ACHN (cell line): ENCODE measurements around the gene KRTAP12-4.
"Not testable (repeated sequence)": the region's sequence is repeated elsewhere in the genome, so short reads cannot be mapped to it uniquely, and the experiment has no call there.

ENCODE experiments used
- DNase-seq: peaks from one replicate; pipeline ENCODE4 v3.0.0-alpha.2; 2015
- in situ Hi-C: cut with HindIII; loops from 2 replicates; pipeline ENCODE4 v1.10.0; 2017; ENCODE audit warnings: low sequenced_read_pairs, low pct_ligation_motif_present, low pct_unique_long_range_greater_than_20kb

Gene KRTAP12-4

GRCh38 chr21:44691686-44692085 lies 37.2 kb upstream of the KRTAP12-4 start:
- in situ Hi-C loops: no loop called here
- no peak for DNase-seq

GRCh38 chr21:44689740-44690139 lies 35.3 kb upstream of the KRTAP12-4 start:
- in situ Hi-C loops, DNase-seq: not testable (repeated sequence)

GRCh38 chr21:44687671-44688070 lies 33.2 kb upstream of the KRTAP12-4 start:
- in situ Hi-C loops: no loop called here
- DNase-seq: no peak

- no peak for DNase-seq
- in situ Hi-C loops: no loop called here
Measured at GRCh38 chr21:44686843-44687561, 32.5 kb upstream of the KRTAP12-4 start.

- in situ Hi-C loops: no loop called here
- DNase-seq: no peak
Measured at GRCh38 chr21:44686000-44686781, 31.7 kb upstream of the KRTAP12-4 start.

GRCh38 chr21:44685050-44685449 lies 30.6 kb upstream of the KRTAP12-4 start:
- DNase-seq, in situ Hi-C loops: not testable (repeated sequence)

- in situ Hi-C loops: no loop called here
- DNase-seq: no peak
Measured at GRCh38 chr21:44684483-44684882, 30.0 kb upstream of the KRTAP12-4 start.

GRCh38 chr21:44684077-44684476 lies 29.6 kb upstream of the KRTAP12-4 start:
- no peak for DNase-seq
- in situ Hi-C loops: no loop called here

GRCh38 chr21:44682580-44683151 lies 28.2 kb upstream of the KRTAP12-4 start:
- no peak for DNase-seq
- in situ Hi-C loops: no loop called here

GRCh38 chr21:44681861-44682579 lies 27.6 kb upstream of the KRTAP12-4 start, which contains the start of gene KRTAP12-1:
Gene KRTAP12-1 (minus strand): TSS chr21:44682163. CDS start chr21:44682123, 40 bp downstream.
- in situ Hi-C loops: no loop called here
- no peak for DNase-seq

- in situ Hi-C loops: no loop called here
Measured at GRCh38 chr21:44681152-44681551, 26.7 kb upstream of the KRTAP12-4 start.

GRCh38 chr21:44677881-44678280 lies 23.4 kb upstream of the KRTAP12-4 start:
- in situ Hi-C loops: no loop called here
- DNase-seq: no peak

More at GRCh38 chr21:44681152-44681551, 26.7 kb upstream of the KRTAP12-4 start:
- DNase-seq: no peak

GRCh38 chr21:44671911-44672310 lies 17.5 kb upstream of the KRTAP12-4 start:
- in situ Hi-C loops: no loop called here
- DNase-seq: no peak

- DNase-seq: no peak
- in situ Hi-C loops: no loop called here
Measured at GRCh38 chr21:44670642-44671432, 16.4 kb upstream of the KRTAP12-4 start.

GRCh38 chr21:44667612-44668011 lies 13.2 kb upstream of the KRTAP12-4 start:
- no peak for DNase-seq
- in situ Hi-C loops: no loop called here

- in situ Hi-C loops: no loop called here
- DNase-seq: no peak
Measured at GRCh38 chr21:44666401-44667320, 12.2 kb upstream of the KRTAP12-4 start, which contains the start of gene KRTAP12-2. Gene KRTAP12-2 (minus strand): TSS chr21:44666927. CDS start chr21:44666886, 41 bp downstream.

- DNase-seq: no peak
- in situ Hi-C loops: no loop called here
Measured at GRCh38 chr21:44664691-44665090, 10.2 kb upstream of the KRTAP12-4 start.
